NCI-H2227 (cell line): ENCODE data around the gene B4GALT3.

Source experiments
- DNase-seq: peaks from one replicate; lab custom pipeline; 2025; ENCODE audit not compliant: unreplicated experiment; lab: John Stamatoyannopoulos, UW

B4GALT3 gene

GRCh38 chr1:161130266-161130665 is 47.0 kb downstream of the B4GALT3 start:
- no peak for DNase-seq

- DNase-seq = no peak
Measured at GRCh38 chr1:161128591-161129420, 48.5 kb downstream of the B4GALT3 start.

GRCh38 chr1:161127649-161128048 is 49.7 kb downstream of the B4GALT3 start:
- no peak for DNase-seq

GRCh38 chr1:161122967-161123366 is 54.3 kb downstream of the B4GALT3 start:
- no peak for DNase-seq

GRCh38 chr1:161121834-161122233 is 55.5 kb downstream of the B4GALT3 start:
- no peak for DNase-seq
